Measurements from ENCODE around the gene RAB20. TPM values are rescaled to one million over a fixed set of nuclear protein-coding genes. Genes with fewer than 3 reads are reported as not detected.
A peak's percentile ranks its signal among the peaks of the same experiment; 100 is the strongest.

Gene RAB20
- total RNA-seq, 1 donor from 2014 or later, result 1.5 TPM

- H3K4me3 Mint-ChIP-seq (ENCODE audit: unreplicated experiment), result peak overlapping the region; percentile 88
- peaks cover 8% of the 10 kb centered on the region for H3K4me1 Mint-ChIP-seq (ENCODE audit: unreplicated experiment)
- H3K27me3 Mint-ChIP-seq (ENCODE audit: unreplicated experiment), result peaks cover 7% of the 10 kb centered on the region
- H3K9me3 Mint-ChIP-seq (ENCODE audit: unreplicated experiment), result peaks cover 5% of the 10 kb centered on the region
- H3K27ac Mint-ChIP-seq (ENCODE audit: unreplicated experiment), result peak overlapping the region; percentile 18
- H3K36me3 Mint-ChIP-seq (ENCODE audit: low read depth, unreplicated experiment), result peaks cover 8% of the 10 kb centered on the region
- DNase-seq (ENCODE audit: low spot score), result peak; percentile 36
- TF ChIP-seq, protein P1, sequence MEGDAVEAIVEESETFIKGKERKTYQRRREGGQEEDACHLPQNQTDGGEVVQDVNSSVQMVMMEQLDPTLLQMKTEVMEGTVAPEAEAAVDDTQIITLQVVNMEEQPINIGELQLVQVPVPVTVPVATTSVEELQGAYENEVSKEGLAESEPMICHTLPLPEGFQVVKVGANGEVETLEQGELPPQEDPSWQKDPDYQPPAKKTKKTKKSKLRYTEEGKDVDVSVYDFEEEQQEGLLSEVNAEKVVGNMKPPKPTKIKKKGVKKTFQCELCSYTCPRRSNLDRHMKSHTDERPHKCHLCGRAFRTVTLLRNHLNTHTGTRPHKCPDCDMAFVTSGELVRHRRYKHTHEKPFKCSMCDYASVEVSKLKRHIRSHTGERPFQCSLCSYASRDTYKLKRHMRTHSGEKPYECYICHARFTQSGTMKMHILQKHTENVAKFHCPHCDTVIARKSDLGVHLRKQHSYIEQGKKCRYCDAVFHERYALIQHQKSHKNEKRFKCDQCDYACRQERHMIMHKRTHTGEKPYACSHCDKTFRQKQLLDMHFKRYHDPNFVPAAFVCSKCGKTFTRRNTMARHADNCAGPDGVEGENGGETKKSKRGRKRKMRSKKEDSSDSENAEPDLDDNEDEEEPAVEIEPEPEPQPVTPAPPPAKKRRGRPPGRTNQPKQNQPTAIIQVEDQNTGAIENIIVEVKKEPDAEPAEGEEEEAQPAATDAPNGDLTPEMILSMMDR (IDR thresholded peaks at IDR 0.05; ENCODE audit: unreplicated experiment), result no peak
These were observed 750 bp downstream of the RAB20 start for GRCh38 chr13:110560601-110561343.

DNA sequence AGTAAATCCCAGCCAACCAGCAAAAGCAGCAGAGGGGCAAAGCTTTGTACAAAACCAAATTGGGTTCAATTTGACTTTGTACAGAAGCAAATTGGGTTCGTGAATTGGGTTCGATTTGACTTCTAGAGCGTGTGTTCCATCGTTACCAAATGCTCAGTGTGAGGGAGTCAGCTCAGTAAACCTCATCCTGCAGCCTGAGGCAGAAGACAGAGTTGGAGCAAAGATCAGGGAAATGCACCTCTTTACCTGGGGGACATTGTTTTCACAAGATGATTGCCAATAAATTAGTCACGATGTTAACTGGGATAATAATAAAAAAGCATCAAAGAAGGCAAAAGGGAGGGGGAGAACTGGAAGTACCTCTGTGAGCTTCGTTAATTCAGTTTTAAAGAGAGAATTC lies 1.5 kb downstream of the RAB20 start:
- Mint-ChIP-seq H3K9me3 (ENCODE audit: unreplicated experiment) (peaks cover 5% of the 10 kb centered on the region), H3K4me1 (ENCODE audit: unreplicated experiment) (peaks cover 8% of the 10 kb centered on the region), H3K4me3 (ENCODE audit: unreplicated experiment) (peak overlapping the region; percentile 33), H3K27me3 (ENCODE audit: unreplicated experiment) (peaks cover 8% of the 10 kb centered on the region), H3K27ac (ENCODE audit: unreplicated experiment) (no peak overlapping the region), H3K36me3 (ENCODE audit: low read depth, unreplicated experiment) (peaks cover 8% of the 10 kb centered on the region)
- TF ChIP-seq, protein P1 (IDR thresholded peaks at IDR 0.05; ENCODE audit: unreplicated experiment), result no peak
- DNase-seq (ENCODE audit: low spot score), result no peak

GRCh38 chr13:110559429-110559943 lies 2.0 kb downstream of the RAB20 start:
- Mint-ChIP-seq H3K27ac (ENCODE audit: unreplicated experiment) (no peak overlapping the region), H3K9me3 (ENCODE audit: unreplicated experiment) (peaks cover 5% of the 10 kb centered on the region), H3K27me3 (ENCODE audit: unreplicated experiment) (peaks cover 6% of the 10 kb centered on the region), H3K4me3 (ENCODE audit: unreplicated experiment) (no peak overlapping the region), H3K36me3 (ENCODE audit: low read depth, unreplicated experiment) (peaks cover 8% of the 10 kb centered on the region), H3K4me1 (ENCODE audit: unreplicated experiment) (peaks cover 8% of the 10 kb centered on the region)
- DNase-seq (ENCODE audit: low spot score), result no peak
- TF ChIP-seq, protein P1 (IDR thresholded peaks at IDR 0.05; ENCODE audit: unreplicated experiment), result no peak

DNA sequence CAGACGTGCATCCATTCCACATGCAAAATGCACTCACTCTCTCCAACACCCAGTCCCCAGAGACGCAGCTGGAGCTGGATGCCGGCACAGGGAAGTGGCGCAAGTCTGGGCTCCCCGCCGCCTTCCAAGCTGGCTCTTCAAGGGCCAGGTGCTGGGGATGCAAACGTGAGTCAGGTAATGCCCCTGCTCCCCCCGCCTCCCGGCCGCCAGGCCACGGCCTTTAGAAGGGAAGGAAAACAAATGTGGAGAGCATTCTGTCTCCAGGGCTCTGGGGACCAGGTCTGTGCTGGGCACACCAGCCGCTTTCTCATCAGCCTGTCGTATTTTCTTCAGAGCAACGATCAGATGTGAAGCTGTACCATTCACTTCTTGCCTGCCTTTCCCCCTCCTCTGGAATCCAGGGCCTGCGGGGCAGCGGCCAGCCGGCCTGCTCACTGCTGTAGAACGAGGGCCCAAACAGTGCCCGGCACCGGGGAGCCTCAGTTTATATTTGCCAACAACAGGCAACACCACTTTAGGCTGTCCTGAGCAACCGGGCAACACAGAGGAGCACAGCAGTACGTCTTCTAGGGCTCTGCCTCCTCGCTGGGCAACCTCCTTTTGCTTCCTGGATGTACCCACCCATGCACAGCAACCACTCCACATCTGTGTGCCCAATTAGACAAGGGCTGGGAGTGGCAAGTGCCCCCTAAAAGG lies 3.8 kb downstream of the RAB20 start:
- TF ChIP-seq, protein P1 (IDR thresholded peaks at IDR 0.05; ENCODE audit: unreplicated experiment), result no peak
- no peak for DNase-seq (ENCODE audit: low spot score)
- H3K27me3 Mint-ChIP-seq (ENCODE audit: unreplicated experiment), result peaks cover 6% of the 10 kb centered on the region
- H3K4me1 Mint-ChIP-seq (ENCODE audit: unreplicated experiment), result peaks cover 8% of the 10 kb centered on the region
- no peak overlapping the region for H3K27ac Mint-ChIP-seq (ENCODE audit: unreplicated experiment)
- H3K4me3 Mint-ChIP-seq (ENCODE audit: unreplicated experiment), result no peak overlapping the region
- peaks cover 8% of the 10 kb centered on the region for H3K36me3 Mint-ChIP-seq (ENCODE audit: low read depth, unreplicated experiment)
- H3K9me3 Mint-ChIP-seq (ENCODE audit: unreplicated experiment), result peaks cover 5% of the 10 kb centered on the region

DNA sequence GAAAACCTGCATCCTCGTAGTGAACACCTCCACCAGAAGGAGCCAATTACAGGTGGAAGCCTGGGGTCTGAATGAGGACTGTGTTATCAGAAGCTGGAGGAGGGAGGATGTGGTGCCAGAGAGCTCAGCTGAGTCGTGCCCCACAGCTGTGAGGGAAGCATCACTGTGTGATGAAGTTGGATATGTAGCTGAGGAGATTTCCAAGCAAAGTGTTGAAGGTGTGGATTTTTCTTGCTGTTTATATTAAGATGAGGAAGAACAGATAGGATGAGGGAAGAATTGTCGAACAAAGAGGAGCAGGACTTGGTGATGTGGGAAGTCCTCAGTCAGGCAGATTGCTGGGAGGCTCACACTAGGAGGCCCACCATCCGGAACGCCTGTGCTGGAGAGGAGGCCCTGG lies 4.4 kb downstream of the RAB20 start:
- TF ChIP-seq, protein P1 (IDR thresholded peaks at IDR 0.05; ENCODE audit: unreplicated experiment), result no peak
- no peak overlapping the region for H3K4me3 Mint-ChIP-seq (ENCODE audit: unreplicated experiment)
- peaks cover 5% of the 10 kb centered on the region for H3K9me3 Mint-ChIP-seq (ENCODE audit: unreplicated experiment)
- DNase-seq (ENCODE audit: low spot score), result no peak
- peaks cover 6% of the 10 kb centered on the region for H3K27me3 Mint-ChIP-seq (ENCODE audit: unreplicated experiment)
- peaks cover 7% of the 10 kb centered on the region for H3K4me1 Mint-ChIP-seq (ENCODE audit: unreplicated experiment)
- H3K27ac Mint-ChIP-seq (ENCODE audit: unreplicated experiment), result no peak overlapping the region
- H3K36me3 Mint-ChIP-seq (ENCODE audit: low read depth, unreplicated experiment), result peaks cover 8% of the 10 kb centered on the region

All from endothelial cell (in vitro differentiated cells).